HepG2 (cell line): Measurements from ENCODE around the gene PTHLH. TPM values are rescaled to one million over a fixed set of nuclear protein-coding genes. Genes with fewer than 3 reads are reported as not detected.

Experiments
- KAT2B ChIP-seq: fragments of 150-350 bp; IDR thresholded peaks from 2 replicates; pipeline ENCODE4 v1.6.1; 2014; ENCODE audit warnings: low read depth, low read length, borderline replicate concordance
- REST ChIP-seq, 2 experiments: IDR thresholded peaks; 2 replicates each; pipeline ENCODE4 v1.6.1; 2011 to 2012; ENCODE audit warnings: low read length in 2 of 2, borderline replicate concordance in 1 of 2, low read depth in 1 of 2, mild to moderate bottlenecking in 1 of 2, moderate library complexity in 1 of 2
- TEAD3 ChIP-seq: optimal IDR thresholded peaks from 2 replicates; pipeline ENCODE3; 2016; ENCODE audit warnings: borderline replicate concordance
- ZFAT ChIP-seq: sonication (generic); formaldehyde crosslinking; conservative IDR thresholded peaks from 2 replicates; pipeline ENCODE4 v1.8.1; 2023; ENCODE audit warnings: missing genetic modification reagents, inconsistent platforms
- ZNF512B ChIP-seq: sonication (generic); formaldehyde crosslinking; IDR thresholded peaks from 2 replicates; pipeline ENCODE4 v1.5.1; 2020; ENCODE audit warnings: missing genetic modification reagents, mild to moderate bottlenecking, borderline replicate concordance
- ZNF609 ChIP-seq: sonication (generic); formaldehyde crosslinking; IDR thresholded peaks from 2 replicates; pipeline ENCODE4 v1.4.0; 2020; ENCODE audit warnings: mild to moderate bottlenecking, missing genetic modification reagents, borderline replicate concordance
- ZNF652 ChIP-seq: IDR thresholded peaks from 2 replicates; pipeline ENCODE4 v1.6.1; 2016; ENCODE audit warnings: low read depth, borderline replicate concordance
- polyA plus RNA-seq, 8 experiments: library from polyadenylated mRNA; depleted of rRNA in 3 of 8; stranded (reverse) in 7 of 8; unstranded in 1 of 8; fragments of >200 nt; fragmentation: Illumina TruSeq in 4 of 8; extraction: Trizol in 4 of 8; gene quantifications; 2 replicates each; pipeline versions ENCODE4 v1.2.1 to v1.2.3, GENCODE V29; 2011 to 2016; ENCODE audit warnings: low read depth in 4 of 8, missing spikeins in 1 of 8, mixed read lengths in 1 of 8; ENCODE audit not compliant: insufficient read depth in 1 of 8
- total RNA-seq, 5 experiments: library from RNA; depleted of rRNA; stranded (reverse); fragments of >200 nt; fragmentation: Illumina TruSeq; extraction: Trizol; gene quantifications; 2 replicates each; pipeline ENCODE4 v1.2.3, GENCODE V29; 2016; ENCODE audit warnings: low read depth in 1 of 5
- TF ChIP-seq, protein P1 (sequence below): sonication (generic); formaldehyde crosslinking; IDR thresholded peaks from 2 replicates; pipeline ENCODE4 v1.5.1; 2020; ENCODE audit warnings: missing genetic modification reagents, mild to moderate bottlenecking, borderline replicate concordance
- TF ChIP-seq, protein P2 (sequence below): sonication (generic); formaldehyde crosslinking; IDR thresholded peaks from 2 replicates; pipeline ENCODE4 v1.4.0; 2020; ENCODE audit warnings: missing genetic modification reagents

PTHLH gene
- total and polyA plus RNA-seq, 2 of the 13 experiments (the other 11 are each of a cell fraction or from before 2014, with no cell fraction given) = 0.22 TPM; not detected in 1

- TF ChIP-seq, protein P1, sequence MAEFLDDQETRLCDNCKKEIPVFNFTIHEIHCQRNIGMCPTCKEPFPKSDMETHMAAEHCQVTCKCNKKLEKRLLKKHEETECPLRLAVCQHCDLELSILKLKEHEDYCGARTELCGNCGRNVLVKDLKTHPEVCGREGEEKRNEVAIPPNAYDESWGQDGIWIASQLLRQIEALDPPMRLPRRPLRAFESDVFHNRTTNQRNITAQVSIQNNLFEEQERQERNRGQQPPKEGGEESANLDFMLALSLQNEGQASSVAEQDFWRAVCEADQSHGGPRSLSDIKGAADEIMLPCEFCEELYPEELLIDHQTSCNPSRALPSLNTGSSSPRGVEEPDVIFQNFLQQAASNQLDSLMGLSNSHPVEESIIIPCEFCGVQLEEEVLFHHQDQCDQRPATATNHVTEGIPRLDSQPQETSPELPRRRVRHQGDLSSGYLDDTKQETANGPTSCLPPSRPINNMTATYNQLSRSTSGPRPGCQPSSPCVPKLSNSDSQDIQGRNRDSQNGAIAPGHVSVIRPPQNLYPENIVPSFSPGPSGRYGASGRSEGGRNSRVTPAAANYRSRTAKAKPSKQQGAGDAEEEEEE (CRISPR knock-in tag) = no peak
- TF ChIP-seq REST (IDR thresholded peaks at IDR 0.05; ENCODE audit: borderline replicate concordance in 1 of 2, low read depth in 1 of 2, low read length in 2 of 2) (peak; percentile 61 to 92), KAT2B (no peak), ZFAT (CRISPR knock-in tag) (no peak), ZNF512B (CRISPR knock-in tag) (no peak), ZNF609 (no peak), ZNF652 (CRISPR knock-in tag) (no peak), TEAD3 (no peak)
- TF ChIP-seq, protein P2, sequence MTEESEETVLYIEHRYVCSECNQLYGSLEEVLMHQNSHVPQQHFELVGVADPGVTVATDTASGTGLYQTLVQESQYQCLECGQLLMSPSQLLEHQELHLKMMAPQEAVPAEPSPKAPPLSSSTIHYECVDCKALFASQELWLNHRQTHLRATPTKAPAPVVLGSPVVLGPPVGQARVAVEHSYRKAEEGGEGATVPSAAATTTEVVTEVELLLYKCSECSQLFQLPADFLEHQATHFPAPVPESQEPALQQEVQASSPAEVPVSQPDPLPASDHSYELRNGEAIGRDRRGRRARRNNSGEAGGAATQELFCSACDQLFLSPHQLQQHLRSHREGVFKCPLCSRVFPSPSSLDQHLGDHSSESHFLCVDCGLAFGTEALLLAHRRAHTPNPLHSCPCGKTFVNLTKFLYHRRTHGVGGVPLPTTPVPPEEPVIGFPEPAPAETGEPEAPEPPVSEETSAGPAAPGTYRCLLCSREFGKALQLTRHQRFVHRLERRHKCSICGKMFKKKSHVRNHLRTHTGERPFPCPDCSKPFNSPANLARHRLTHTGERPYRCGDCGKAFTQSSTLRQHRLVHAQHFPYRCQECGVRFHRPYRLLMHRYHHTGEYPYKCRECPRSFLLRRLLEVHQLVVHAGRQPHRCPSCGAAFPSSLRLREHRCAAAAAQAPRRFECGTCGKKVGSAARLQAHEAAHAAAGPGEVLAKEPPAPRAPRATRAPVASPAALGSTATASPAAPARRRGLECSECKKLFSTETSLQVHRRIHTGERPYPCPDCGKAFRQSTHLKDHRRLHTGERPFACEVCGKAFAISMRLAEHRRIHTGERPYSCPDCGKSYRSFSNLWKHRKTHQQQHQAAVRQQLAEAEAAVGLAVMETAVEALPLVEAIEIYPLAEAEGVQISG (CRISPR knock-in tag) = no peak
- TF ChIP-seq, all 625 proteins: peak for 7
Measured at GRCh38 chr12:27975222-27976136, 2.9 kb upstream of the PTHLH start (continued).
